GM15510 (cell line): Measurements from ENCODE around the gene ZSWIM1.

ENCODE experiments used
- POLR2A ChIP-seq: IDR thresholded peaks from 3 replicates; pipeline ENCODE4 v1.6.1; 2011; ENCODE audit warnings: borderline replicate concordance; ENCODE audit not compliant: insufficient read length; ENCODE audit errors: extremely low read depth

ZSWIM1 gene

GRCh38 chr20:45905505-45906079 lies 24.6 kb downstream of the ZSWIM1 start:
- no peak for TF ChIP-seq POLR2A

GRCh38 chr20:45907219-45907948 lies 26.4 kb downstream of the ZSWIM1 start:
- TF ChIP-seq POLR2A: no peak

DNA sequence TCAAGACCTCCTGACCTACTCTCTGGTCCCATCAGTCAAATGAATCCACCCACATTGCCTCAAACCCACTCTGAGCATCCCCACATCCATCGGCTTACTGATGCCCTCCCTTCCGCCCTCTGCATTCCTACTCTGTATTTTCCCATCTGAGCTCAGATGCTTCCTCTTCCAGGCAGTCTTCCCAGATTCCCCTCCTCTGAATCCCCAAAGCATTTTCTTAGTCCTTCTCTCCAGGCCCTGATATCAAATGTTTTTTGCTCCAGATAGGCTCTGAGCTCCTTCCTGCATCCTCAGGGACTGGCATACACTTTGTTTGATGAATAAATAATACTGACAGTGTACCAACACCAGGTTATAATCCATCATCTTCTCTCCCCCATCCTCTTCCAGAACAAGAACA lies 27.1 kb downstream of the ZSWIM1 start:
- TF ChIP-seq POLR2A: no peak

- TF ChIP-seq POLR2A: no peak
Observed at GRCh38 chr20:45909336-45909808, 28.3 kb downstream of the ZSWIM1 start.

- TF ChIP-seq POLR2A: no peak
Observed at GRCh38 chr20:45909817-45910669, 29.0 kb downstream of the ZSWIM1 start.

DNA sequence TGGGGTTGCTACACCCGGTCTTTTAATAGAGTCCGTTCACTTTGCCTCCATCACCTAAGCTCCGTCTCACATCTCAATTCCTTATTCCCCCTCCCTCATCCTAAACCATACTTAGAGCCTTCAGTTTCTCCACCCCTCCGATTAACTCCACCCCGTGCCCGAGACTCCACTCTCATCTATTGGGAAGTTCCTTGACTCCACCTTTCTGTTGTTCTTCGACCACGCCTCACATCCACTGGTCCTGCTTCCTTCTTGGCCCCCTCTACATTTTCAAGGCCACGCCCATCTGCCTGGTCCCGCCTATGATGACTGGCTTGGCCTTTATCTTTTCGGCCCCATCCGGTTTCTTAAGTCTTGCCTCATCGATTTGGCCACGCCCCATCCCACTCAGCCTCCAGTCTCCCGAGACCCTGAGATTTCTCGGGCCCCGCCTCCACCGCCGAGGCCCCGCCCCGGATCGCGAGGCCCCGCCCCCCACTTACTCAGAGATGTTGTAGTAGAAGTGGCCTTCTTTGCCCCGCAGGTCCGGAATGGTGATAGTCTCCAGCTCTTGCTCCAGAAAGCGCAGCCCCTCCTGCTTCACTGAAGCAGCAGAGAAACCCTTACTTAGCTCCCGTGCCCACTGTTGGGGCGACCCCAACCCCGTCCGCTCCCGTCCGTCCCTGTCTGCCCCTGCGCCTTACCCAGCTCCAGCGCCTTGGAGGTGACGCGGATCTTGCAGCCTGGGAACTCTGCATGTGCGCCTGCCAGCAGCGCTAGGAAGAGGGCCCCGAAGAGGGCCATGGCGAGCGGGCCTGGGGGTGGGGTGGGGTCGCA lies 29.9 kb downstream of the ZSWIM1 start:
- TF ChIP-seq POLR2A: peak; percentile 46

DNA sequence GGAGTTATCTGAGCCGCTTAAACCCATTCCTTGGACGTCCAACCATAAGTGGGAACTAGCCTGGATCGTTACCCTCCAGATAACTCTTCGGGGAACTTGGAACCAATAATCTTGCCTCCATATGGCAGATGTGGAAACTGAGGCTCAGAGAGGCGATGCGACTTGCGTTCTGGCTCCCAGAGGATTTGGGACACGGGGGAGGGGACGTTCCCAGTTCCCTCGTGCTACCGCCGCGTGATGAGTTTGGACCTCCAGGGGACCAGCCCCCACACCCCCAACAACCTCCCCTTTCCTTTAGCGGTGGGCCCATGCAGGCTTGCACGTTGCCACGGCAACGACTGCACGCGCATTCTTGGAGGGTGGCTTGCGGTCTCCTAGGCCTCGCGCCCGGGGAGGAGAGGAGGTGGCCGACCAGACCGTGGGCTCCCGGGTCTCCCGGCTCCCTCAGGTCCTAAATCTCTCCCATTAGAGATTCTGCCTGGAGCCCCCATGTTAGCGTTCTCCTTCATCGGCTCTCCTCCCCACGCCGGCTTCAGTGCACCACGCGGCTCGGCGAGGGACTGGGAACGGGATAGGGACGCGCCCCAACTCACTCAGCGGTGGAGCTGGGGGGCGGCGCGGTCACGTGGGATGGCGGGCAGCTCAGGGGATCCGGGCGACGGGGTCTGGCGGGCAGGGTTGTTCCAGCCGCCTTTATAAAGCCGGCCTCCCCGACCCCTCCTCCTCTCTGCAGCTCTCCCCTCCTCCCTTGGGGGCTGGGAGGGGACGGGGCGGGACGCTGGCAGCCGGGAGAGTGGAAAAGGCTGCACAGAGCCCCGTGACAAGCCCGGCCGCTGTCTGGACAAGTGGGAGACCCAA lies 30.7 kb downstream of the ZSWIM1 start, which contains the start of gene PLTP:
Gene PLTP (minus strand): TSS at position 670 of the 858 bp plus-strand sequence. CDS start 703 bp downstream, outside the sequence.
- TF ChIP-seq POLR2A: no peak

- TF ChIP-seq POLR2A: no peak
Observed at GRCh38 chr20:45912344-45912682, 31.3 kb downstream of the ZSWIM1 start.

- TF ChIP-seq POLR2A: no peak
Observed at GRCh38 chr20:45913116-45913515, 32.1 kb downstream of the ZSWIM1 start.

DNA sequence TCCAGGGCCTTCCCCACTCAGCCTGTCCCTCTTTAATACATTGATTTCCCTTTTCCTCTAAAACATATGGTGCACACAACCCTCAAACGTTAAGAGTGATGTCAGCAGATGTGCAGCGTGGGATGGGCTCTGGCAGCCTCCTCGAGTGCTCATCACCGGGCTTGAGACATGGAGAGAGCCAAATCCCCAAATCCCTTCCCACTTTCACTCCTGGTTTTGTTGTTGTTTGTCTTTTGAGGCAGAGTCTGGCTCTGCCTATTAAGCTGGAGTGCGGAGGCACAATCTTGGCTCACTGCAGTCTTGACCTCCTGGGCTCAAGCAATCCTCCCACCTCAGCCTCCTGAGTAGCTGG lies 36.7 kb downstream of the ZSWIM1 start:
- no peak for TF ChIP-seq POLR2A

GRCh38 chr20:45918182-45918737 lies 37.2 kb downstream of the ZSWIM1 start:
- no peak for TF ChIP-seq POLR2A

DNA sequence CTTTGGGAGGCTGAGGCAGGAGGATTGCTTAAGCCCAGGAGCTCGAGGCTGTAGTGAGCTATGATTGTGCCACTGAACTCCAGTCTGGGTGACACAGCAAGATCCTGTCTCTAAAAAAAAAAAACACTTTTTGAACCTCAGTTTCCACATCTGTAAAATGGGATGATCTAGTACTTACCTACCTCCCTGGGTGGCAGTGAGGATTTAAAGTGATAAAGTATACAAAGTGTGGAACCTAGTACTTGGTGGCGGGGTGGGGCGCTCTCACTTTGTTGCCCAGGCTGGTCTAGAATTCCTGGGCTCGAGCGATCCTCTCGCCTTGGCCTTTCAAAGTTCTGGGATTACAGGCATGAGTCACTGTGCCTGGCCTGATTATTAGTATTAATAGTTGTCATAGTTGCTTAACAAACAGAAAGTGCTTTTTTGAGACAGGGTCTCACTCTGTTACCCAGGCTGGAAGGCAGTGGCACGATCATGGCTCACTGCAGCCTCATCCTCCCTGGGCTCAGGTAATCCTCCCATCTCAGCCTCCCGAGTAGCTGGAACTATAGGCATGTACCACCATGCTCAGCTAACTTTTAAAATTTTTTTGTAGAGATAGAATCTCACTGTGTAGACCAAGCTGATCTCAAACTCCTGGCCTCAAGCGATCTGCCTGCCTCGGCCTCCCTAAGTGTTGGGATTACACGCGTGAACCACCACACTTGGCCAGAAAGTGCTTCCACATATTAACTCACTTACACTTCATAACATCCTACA lies 37.9 kb downstream of the ZSWIM1 start:
- TF ChIP-seq POLR2A: no peak
